GM06990 (cell line): ENCODE results near the gene CHAF1B.
"Not testable (repeated sequence)": the region's sequence is repeated elsewhere in the genome, so short reads cannot be mapped to it uniquely, and the experiment has no call there.

ENCODE experiments used
- DNase-seq: peaks from one replicate; pipeline ENCODE4 v3.0.0-alpha.2; 2011; ENCODE audit not compliant: insufficient read length; ENCODE audit errors: extremely low read depth
- H3K27me3 ChIP-seq: replicated peaks from 2 replicates; pipeline ENCODE4 v1.6.0; 2011; ENCODE audit warnings: low read length; ENCODE audit not compliant: control insufficient read depth, insufficient read depth
- H3K36me3 ChIP-seq: 2 replicates; pipeline ENCODE4 v1.5.1; 2011; ENCODE audit warnings: low read length; ENCODE audit not compliant: control insufficient read depth, insufficient read depth
- H3K4me3 ChIP-seq: replicated peaks from 2 replicates; pipeline ENCODE4 v1.5.1; 2011; ENCODE audit warnings: low read depth, mild to moderate bottlenecking, control low read depth, low read length
- CTCF ChIP-seq: IDR thresholded peaks from 2 replicates; pipeline ENCODE4 v1.5.1; 2011; ENCODE audit warnings: low read length, control low read depth, mild to moderate bottlenecking, inconsistent platforms; ENCODE audit not compliant: insufficient read depth, poor library complexity, severe bottlenecking

The CHAF1B gene

GRCh38 chr21:36381841-36382589 is 3.2 kb upstream of the CHAF1B start:
- Histone ChIP-seq H3K36me3 (peaks cover 2% of the 10 kb centered on the region; the same call in 1 of the 2 replicates), H3K4me3 (no peak overlapping the region), H3K27me3 (no peaks in the 10 kb centered on the region)
- DNase-seq = no peak
- no peak for TF ChIP-seq CTCF

GRCh38 chr21:36382722-36383121 is 2.5 kb upstream of the CHAF1B start:
- H3K4me3 ChIP-seq = not testable (repeated sequence)

GRCh38 chr21:36384885-36385232 is 333 bp upstream of the CHAF1B start:
- DNase-seq = no peak
- Histone ChIP-seq H3K4me3 (peak overlapping the region; percentile 70), H3K27me3 (no peaks in the 10 kb centered on the region), H3K36me3 (no peaks in the 10 kb centered on the region; the same call in none of the 2 replicates)
- TF ChIP-seq CTCF = no peak

More at GRCh38 chr21:36382722-36383121, 2.5 kb upstream of the CHAF1B start:
- not testable (repeated sequence) for H3K36me3 ChIP-seq, H3K27me3 ChIP-seq, DNase-seq

- peak overlapping the region; percentile 70 for H3K4me3 ChIP-seq
- H3K27me3 ChIP-seq = no peaks in the 10 kb centered on the region
- H3K36me3 ChIP-seq = no peaks in the 10 kb centered on the region; the same call in none of the 2 replicates
- no peak for TF ChIP-seq CTCF
- DNase-seq = peak; percentile 15
Measured at GRCh38 chr21:36386031-36386642, 945 bp downstream of the CHAF1B start.

GRCh38 chr21:36388096-36388495 is 2.9 kb downstream of the CHAF1B start:
- H3K27me3 ChIP-seq = no peaks in the 10 kb centered on the region
- H3K36me3 ChIP-seq = no peaks in the 10 kb centered on the region; the same call in none of the 2 replicates
- DNase-seq = no peak
- no peak overlapping the region for H3K4me3 ChIP-seq
- no peak for TF ChIP-seq CTCF

- H3K4me3 ChIP-seq = no peak overlapping the region
- H3K27me3 ChIP-seq = no peaks in the 10 kb centered on the region
- H3K36me3 ChIP-seq = no peaks in the 10 kb centered on the region; the same call in none of the 2 replicates
- DNase-seq = peak; percentile 21
- no peak for TF ChIP-seq CTCF
Measured at GRCh38 chr21:36388835-36389234, 3.6 kb downstream of the CHAF1B start.

- not testable (repeated sequence) for H3K4me3 ChIP-seq, H3K36me3 ChIP-seq, DNase-seq, H3K27me3 ChIP-seq
Measured at GRCh38 chr21:36391649-36392048, 6.5 kb downstream of the CHAF1B start.
